HUES6 (cell line): ENCODE results near the gene ELK4.

Experiments
- H3K27ac ChIP-seq: 2 replicates; pipeline ENCODE4 v1.7.0; 2013; ENCODE audit warnings: low read depth, mild to moderate bottlenecking, low read length, inconsistent platforms
- H3K27me3 ChIP-seq: 2 replicates; pipeline ENCODE4 v1.6.1; 2013; ENCODE audit warnings: low read length; ENCODE audit not compliant: control insufficient read depth, insufficient read depth
- H3K36me3 ChIP-seq: 2 replicates; pipeline ENCODE4 v1.6.1; 2013; ENCODE audit warnings: low read length; ENCODE audit not compliant: control insufficient read depth, insufficient read depth
- H3K4me1 ChIP-seq: 2 replicates; pipeline ENCODE4 v1.6.1; 2013; ENCODE audit warnings: low read length; ENCODE audit not compliant: control insufficient read depth, insufficient read depth
- H3K4me3 ChIP-seq: 2 replicates; pipeline ENCODE4 v1.5.1; 2013; ENCODE audit warnings: low read depth, low read length
- H3K9ac ChIP-seq: one replicate; pipeline ENCODE4 v1.6.1; 2013; ENCODE audit warnings: mild to moderate bottlenecking, low read length
- H3K9me3 ChIP-seq: 2 replicates; pipeline ENCODE4 v1.6.1; 2013; ENCODE audit warnings: low read depth, low read length; ENCODE audit not compliant: control insufficient read depth, insufficient read depth

Gene ELK4

DNA sequence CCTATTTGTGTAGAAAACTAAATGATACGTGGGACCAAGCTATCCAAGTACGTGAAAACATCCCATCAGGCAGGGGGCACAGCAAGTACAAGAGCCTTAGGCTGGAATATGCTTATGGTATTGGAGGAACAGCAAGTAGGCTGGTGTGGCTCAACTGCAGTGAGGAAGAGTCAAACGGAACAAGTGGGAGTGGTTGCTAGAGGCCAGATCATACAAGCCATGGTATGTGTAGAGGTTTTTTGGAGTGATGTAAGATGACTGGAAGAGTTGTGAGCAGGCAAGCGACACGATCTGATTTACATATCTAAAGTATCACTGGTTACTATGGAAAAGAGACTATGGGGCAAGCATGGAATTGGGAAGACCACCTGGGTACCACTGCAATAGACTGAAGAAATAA, 27.8 kb downstream of the ELK4 start:
- H3K27me3 ChIP-seq = no peaks in the 10 kb centered on the region
- no peak overlapping the region for H3K4me3 ChIP-seq
- H3K36me3 ChIP-seq = peaks cover 25% of the 10 kb centered on the region
- no peak overlapping the region for H3K27ac ChIP-seq
- no peaks in the 10 kb centered on the region for H3K9me3 ChIP-seq
- H3K4me1 ChIP-seq = no peaks in the 10 kb centered on the region
- no peak overlapping the region for H3K9ac ChIP-seq

DNA sequence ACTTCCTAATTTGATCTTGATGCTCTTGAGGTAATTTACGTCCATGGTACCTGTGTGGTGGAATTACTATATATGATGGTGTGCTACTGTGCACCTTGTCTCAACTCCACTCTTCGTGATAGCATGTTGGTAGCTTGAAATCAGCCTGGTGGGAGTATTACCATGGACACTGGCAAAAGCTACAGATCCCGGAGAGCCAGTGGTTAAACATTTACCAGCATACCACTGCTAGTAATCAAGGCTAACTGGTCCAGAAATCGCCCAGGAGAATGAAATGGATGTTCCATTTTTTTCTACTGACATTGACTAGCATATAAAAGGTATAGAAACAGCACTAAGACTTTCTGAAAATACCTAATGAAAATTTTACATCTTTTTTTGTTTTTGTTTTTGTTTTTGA, 30.6 kb downstream of the ELK4 start:
- Histone ChIP-seq H3K9ac (no peak overlapping the region), H3K9me3 (no peaks in the 10 kb centered on the region), H3K27ac (no peak overlapping the region), H3K36me3 (peaks cover 33% of the 10 kb centered on the region), H3K27me3 (no peaks in the 10 kb centered on the region), H3K4me3 (no peak overlapping the region), H3K4me1 (no peaks in the 10 kb centered on the region)

DNA sequence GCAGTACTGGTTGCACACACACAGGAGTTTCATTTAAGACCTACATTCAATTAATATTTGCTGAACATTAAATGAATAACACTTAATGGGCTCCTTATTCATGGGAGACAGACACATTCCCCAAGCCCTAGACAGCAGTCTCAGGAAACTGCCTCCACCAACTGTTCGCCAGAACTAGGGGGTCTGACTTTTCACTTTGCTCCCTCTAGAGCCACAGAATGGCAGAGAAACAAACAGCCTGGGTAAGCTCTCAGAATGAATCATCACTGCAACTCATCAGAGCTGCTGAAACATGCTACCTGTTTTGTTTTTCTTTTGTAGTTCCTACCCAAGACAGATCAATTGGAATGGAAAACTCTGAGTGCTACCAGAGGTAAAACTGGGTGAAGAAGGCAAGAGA, 31.7 kb downstream of the ELK4 start:
- H3K27ac ChIP-seq = no peak overlapping the region
- peaks cover 30% of the 10 kb centered on the region for H3K36me3 ChIP-seq
- H3K4me3 ChIP-seq = no peak overlapping the region
- H3K9ac ChIP-seq = no peak overlapping the region
- no peaks in the 10 kb centered on the region for H3K9me3 ChIP-seq
- H3K4me1 ChIP-seq = no peaks in the 10 kb centered on the region
- no peaks in the 10 kb centered on the region for H3K27me3 ChIP-seq

DNA sequence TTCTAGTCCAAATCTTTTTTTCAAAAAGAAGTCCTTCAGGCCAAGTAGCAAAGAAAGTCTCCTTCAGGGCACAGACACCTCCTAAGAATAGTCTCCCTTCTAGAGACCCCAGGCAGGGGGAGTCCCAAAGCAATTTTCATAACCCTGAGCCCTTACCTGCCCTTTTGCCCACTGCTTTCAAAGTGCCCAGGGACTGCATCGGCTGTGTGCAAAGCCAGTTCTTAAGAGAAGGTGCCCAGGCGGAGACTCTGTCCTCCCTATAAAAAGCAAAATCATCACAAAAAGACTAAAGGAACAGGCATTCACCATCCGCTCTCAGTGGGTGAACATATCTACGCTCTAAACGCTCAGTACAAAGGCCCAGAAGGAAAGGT, 32.2 kb downstream of the ELK4 start:
- H3K4me3 ChIP-seq = no peak overlapping the region
- no peaks in the 10 kb centered on the region for H3K4me1 ChIP-seq
- H3K27ac ChIP-seq = no peak overlapping the region

DNA sequence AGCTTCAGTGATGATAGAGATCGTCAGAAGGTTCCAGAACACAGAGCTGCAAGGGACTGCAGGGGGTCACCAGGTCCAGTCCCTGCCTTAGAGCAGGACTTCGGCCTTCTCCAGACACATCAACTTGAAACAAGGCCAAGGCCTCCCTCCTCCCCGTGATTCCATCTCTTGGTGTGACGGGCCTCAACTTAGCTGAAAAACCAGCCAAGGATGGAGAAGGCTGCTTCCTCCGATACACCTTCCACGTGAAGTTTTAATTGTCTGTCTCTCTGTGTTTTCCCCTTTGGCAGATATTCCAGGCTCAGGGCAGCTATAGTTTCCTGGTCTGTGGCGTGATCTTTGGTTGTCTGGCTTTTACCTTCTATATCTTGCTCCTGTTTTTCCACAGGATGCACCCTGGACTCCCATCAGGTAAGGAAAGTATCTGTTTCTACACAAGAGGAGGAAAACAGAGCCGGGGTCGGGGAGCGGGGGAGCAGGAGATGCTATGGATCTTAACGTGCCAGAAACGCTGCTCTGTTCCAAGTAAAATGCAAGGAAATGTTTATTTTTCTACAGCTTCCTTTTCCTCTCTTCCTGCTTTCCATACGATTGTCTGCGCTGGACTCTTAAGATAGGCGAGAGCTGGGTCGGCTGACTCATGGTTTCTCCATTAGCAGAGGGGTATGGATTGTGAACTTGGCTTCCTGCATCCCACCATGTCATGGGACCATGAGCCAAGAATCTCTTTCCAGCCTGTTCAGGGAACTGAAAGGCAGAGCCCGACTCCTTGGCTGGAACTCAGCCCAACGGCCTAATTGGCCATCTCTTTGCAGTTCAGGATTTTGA, 32.8 kb downstream of the ELK4 start:
- Histone ChIP-seq H3K9ac (no peak overlapping the region), H3K27ac (no peak overlapping the region), H3K4me3 (no peak overlapping the region), H3K36me3 (peaks cover 24% of the 10 kb centered on the region), H3K4me1 (no peaks in the 10 kb centered on the region), H3K9me3 (no peaks in the 10 kb centered on the region), H3K27me3 (no peaks in the 10 kb centered on the region)

More for the DNA sequence above, 32.2 kb downstream of the ELK4 start:
- peaks cover 25% of the 10 kb centered on the region for H3K36me3 ChIP-seq
- H3K9ac ChIP-seq = no peak overlapping the region
- H3K9me3 ChIP-seq = no peaks in the 10 kb centered on the region
- H3K27me3 ChIP-seq = no peaks in the 10 kb centered on the region

DNA sequence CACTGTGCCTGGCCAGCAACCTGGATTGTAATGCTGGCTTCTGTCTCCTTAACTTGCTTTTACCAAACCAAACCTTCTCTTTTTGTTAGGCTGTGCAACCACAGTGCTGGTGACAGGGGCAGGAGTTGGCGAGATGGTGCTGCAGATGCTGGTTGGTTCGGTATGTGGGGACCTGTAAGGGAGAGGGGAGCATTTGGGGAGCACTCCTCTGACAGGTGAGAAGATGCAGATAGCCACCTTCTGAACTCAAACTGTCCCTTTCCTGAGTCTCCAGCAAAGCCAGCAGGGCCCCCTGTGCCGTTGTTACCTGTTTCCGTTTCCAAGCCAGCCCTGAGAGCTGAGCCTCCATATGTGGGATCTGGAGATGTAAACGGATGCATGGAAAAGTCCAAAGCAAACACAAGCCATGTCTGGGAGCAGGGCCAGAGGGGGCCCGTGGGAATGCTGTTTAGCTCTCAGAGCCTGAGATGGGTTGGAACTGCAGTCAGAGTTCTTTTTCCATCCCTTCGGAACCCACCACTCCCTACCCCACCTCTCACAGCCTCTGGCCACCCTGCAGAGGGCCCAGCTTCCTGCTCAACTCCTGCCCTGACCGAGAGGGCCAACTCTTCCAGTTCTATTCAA, 34.0 kb downstream of the ELK4 start:
- H3K9ac ChIP-seq = no peak overlapping the region
- no peak overlapping the region for H3K4me3 ChIP-seq
- H3K36me3 ChIP-seq = peaks cover 22% of the 10 kb centered on the region
- no peak overlapping the region for H3K27ac ChIP-seq
- no peaks in the 10 kb centered on the region for H3K4me1 ChIP-seq
- H3K9me3 ChIP-seq = no peaks in the 10 kb centered on the region
- no peaks in the 10 kb centered on the region for H3K27me3 ChIP-seq

DNA sequence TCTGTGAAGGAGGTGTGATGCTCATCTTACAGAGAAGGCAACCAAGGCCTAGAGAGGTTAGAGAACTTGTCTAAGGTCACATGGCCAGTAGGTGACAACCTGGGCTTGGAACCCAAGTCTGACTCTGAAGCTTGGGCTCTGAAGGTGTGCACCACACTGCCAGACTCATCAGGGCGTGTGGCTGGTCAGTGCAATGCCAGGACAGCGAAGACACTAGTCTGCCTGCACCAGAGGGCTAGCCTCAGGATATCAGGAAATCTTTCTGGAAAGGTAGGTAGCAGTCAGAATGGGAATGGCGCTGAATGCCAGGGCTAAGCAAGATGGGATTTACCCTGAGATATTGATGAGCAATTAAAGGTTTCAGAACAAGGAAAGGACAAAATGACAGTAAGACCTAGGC, 34.9 kb downstream of the ELK4 start:
- H3K9ac ChIP-seq = no peak overlapping the region
- H3K4me1 ChIP-seq = peaks cover 4% of the 10 kb centered on the region; the same call in 1 of the 2 replicates
- H3K36me3 ChIP-seq = peaks cover 22% of the 10 kb centered on the region
- no peak overlapping the region for H3K27ac ChIP-seq
- H3K4me3 ChIP-seq = no peak overlapping the region
- no peaks in the 10 kb centered on the region for H3K27me3 ChIP-seq
- H3K9me3 ChIP-seq = no peaks in the 10 kb centered on the region

DNA sequence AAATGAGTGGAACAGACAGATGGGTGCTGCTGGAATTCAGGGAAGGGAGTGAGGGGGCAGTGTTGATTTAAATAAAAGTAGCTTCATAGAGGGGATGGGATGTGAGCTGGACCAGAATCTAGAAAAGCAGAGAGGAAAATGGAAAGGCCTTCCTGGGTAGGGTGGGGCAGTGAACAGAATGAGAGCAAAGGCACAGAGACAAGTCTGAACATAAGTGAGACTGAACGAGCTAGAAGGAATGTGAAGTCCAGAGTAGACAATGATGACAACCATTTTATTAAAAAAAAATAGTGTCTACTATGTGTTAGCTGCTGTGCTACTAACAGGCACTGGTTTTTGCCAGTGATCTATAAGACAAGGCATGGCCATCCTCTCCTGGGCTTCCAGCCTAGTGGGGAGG, 36.0 kb downstream of the ELK4 start:
- H3K9ac ChIP-seq = no peak overlapping the region
- H3K4me1 ChIP-seq = peaks cover 4% of the 10 kb centered on the region; the same call in 1 of the 2 replicates
- no peak overlapping the region for H3K4me3 ChIP-seq

DNA sequence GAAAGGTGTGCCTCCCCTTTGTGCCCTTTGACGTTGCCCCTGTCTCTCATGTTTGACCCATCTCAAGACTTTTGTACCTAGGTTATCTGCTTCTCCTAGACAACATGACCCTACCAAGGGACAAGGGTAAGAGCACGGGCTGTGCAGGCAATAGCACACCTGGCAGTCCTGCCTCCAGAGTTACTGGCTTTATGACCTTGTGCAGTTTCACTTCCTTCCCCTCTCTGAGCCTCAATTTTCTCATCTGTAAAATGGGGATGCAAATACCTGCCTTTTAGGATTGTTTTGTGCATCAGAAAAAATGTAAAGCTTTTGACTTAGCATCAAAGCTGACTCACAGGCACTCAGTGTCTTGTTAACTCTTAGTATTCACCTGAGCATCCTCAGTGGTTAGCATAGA, 36.4 kb downstream of the ELK4 start:
- Histone ChIP-seq H3K27me3 (no peaks in the 10 kb centered on the region), H3K36me3 (peaks cover 19% of the 10 kb centered on the region), H3K27ac (no peak overlapping the region), H3K4me1 (peaks cover 4% of the 10 kb centered on the region; the same call in 1 of the 2 replicates), H3K4me3 (no peak overlapping the region), H3K9ac (no peak overlapping the region), H3K9me3 (no peaks in the 10 kb centered on the region)

More for the DNA sequence above, 36.0 kb downstream of the ELK4 start:
- no peaks in the 10 kb centered on the region for H3K9me3 ChIP-seq
- no peaks in the 10 kb centered on the region for H3K27me3 ChIP-seq
- H3K36me3 ChIP-seq = peaks cover 22% of the 10 kb centered on the region
- no peak overlapping the region for H3K27ac ChIP-seq

DNA sequence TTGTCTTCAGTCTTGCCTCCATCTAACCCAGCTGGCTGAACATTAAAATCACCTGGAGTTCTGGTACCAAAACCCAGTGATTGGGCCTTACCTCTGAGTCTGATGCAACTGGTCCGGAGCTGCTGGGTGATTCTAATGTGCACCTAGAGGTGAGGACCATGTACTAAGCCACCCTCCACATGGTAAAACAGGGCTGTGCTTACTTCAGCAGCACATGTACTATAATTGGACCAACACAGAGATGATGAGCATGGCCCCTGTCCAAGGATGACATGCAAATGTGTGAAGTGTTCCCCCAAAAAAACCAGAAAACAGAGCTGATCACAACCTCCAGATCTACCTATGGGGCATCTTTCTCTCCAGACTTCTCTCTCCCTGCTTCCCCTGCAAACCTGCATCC, 37.0 kb downstream of the ELK4 start:
- Histone ChIP-seq H3K27me3 (no peaks in the 10 kb centered on the region), H3K4me3 (no peak overlapping the region), H3K9ac (no peak overlapping the region), H3K27ac (no peak overlapping the region), H3K36me3 (peaks cover 15% of the 10 kb centered on the region), H3K4me1 (peaks cover 4% of the 10 kb centered on the region; the same call in 1 of the 2 replicates), H3K9me3 (no peaks in the 10 kb centered on the region)

DNA sequence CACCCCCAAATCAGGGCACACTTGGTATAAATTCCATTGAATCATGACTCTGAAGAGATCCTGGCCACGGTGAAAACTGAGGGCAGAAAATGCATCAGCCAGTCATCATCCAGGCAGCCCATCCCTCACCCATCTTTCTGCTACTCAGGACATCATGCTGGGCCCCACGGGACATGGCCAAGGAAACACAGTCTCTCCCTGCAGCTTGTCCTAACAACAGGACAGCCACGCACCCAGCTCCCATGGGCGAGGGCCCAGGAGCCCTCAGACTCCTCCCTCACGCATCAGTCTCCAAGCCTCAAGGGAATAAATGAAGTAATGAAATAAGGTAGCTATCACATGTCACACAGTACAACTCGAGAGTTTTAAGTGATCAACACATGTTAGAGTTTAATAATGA, 37.8 kb downstream of the ELK4 start:
- no peaks in the 10 kb centered on the region for H3K9me3 ChIP-seq
- H3K4me1 ChIP-seq = peaks cover 4% of the 10 kb centered on the region; the same call in 1 of the 2 replicates
- no peak overlapping the region for H3K9ac ChIP-seq
- no peaks in the 10 kb centered on the region for H3K27me3 ChIP-seq
- no peak overlapping the region for H3K27ac ChIP-seq
- peaks cover 11% of the 10 kb centered on the region for H3K36me3 ChIP-seq
- H3K4me3 ChIP-seq = no peak overlapping the region
